Esophagus squamous epithelium (tissue), 4 donors: ENCODE results near the gene ASS1.

Experiments used
- POLR2A ChIP-seq, 4 donors: fragments of 450-650 bp; IDR thresholded peaks; one replicate each; pipeline ENCODE4 v1.6.1; 2017; ENCODE audit warnings: antibody characterized with exemption in 4 of 4, mild to moderate bottlenecking in 4 of 4, moderate library complexity in 3 of 4
- TF ChIP-seq, protein P1 (sequence below), 6 experiments: fragments of 450-650 bp in 4 of 6; fragments of 200-600 bp in 2 of 6; sonication (generic) in 2 of 6; IDR thresholded peaks; one replicate each; pipeline ENCODE4 v1.5.1; 2016 to 2019; ENCODE audit warnings: antibody characterized with exemption in 6 of 6, mild to moderate bottlenecking in 4 of 6, moderate library complexity in 4 of 6

DNA sequence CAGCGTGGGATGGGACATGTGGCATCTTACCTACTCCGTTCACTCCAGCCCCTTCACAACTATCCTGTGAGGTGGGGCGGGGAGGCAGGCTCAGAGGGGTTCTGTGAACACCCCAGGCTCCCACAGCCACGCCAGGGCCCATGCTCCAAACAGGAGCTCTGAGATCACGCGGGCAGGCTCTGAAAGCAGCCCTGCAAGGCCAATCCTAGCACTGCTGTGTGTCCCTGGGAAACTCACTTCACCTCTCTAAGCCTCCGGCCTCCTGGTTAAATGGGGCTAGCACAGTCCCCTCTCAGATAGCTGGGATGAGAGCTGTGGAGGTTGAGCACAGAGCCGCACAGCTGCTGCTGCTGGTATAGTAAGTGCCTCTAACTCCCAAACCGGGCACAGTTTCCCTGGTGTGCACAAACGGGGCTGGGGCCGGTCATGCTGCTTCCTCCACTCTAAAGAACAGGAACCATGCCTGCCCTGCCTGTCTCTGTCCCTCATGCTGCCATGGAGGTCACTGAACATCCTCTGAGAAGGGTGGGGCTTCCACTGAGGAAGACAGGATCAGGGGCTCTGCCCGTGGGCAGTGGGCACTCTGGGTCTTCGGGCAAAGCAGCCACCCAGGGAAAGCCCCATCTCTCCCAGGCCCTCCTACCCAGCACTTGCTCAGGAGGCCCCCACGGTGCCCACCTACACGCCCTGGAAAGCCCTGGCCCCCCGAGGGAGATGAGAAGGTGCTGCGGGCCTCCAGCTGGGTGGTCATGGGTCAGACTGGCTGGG lies 13.0 kb upstream of the ASS1 start:
- TF ChIP-seq, protein P1, sequence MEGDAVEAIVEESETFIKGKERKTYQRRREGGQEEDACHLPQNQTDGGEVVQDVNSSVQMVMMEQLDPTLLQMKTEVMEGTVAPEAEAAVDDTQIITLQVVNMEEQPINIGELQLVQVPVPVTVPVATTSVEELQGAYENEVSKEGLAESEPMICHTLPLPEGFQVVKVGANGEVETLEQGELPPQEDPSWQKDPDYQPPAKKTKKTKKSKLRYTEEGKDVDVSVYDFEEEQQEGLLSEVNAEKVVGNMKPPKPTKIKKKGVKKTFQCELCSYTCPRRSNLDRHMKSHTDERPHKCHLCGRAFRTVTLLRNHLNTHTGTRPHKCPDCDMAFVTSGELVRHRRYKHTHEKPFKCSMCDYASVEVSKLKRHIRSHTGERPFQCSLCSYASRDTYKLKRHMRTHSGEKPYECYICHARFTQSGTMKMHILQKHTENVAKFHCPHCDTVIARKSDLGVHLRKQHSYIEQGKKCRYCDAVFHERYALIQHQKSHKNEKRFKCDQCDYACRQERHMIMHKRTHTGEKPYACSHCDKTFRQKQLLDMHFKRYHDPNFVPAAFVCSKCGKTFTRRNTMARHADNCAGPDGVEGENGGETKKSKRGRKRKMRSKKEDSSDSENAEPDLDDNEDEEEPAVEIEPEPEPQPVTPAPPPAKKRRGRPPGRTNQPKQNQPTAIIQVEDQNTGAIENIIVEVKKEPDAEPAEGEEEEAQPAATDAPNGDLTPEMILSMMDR (IDR thresholded peaks at IDR 0.05), result no peak
- no peak for TF ChIP-seq POLR2A (IDR thresholded peaks at IDR 0.05)
